Smooth muscle cell (in vitro differentiated cells): ENCODE measurements around the gene MAP3K14. TPM values are rescaled to one million over a fixed set of nuclear protein-coding genes. Genes with fewer than 3 reads are reported as not detected.

Source experiments
- DNase-seq: peaks from one replicate; lab custom pipeline; 2025; ENCODE audit not compliant: unreplicated experiment; lab: John Stamatoyannopoulos, UW
- H2AFZ ChIP-seq: fragments of 200-600 bp; sonication (generic); 2 replicates; pipeline ENCODE4 v1.6.0; 2016; ENCODE audit warnings: antibody characterized with exemption, low read depth, mild to moderate bottlenecking
- H3F3A ChIP-seq: fragments of 200-600 bp; sonication (generic); 2 replicates; pipeline ENCODE4 v1.6.0; 2017; ENCODE audit warnings: antibody characterized with exemption, low read depth
- H3K27ac ChIP-seq: fragments of 200-600 bp; sonication (generic); 2 replicates; pipeline ENCODE4 v1.5.1; 2016; ENCODE audit warnings: low read depth, mild to moderate bottlenecking
- H3K27me3 ChIP-seq: fragments of 200-600 bp; sonication (generic); 2 replicates; pipeline ENCODE4 v1.6.1; 2016; ENCODE audit warnings: low read depth, mild to moderate bottlenecking
- H3K36me3 ChIP-seq: fragments of 200-600 bp; sonication (generic); 2 replicates; pipeline ENCODE4 v1.5.1; 2016; ENCODE audit warnings: low read depth
- H3K4me1 ChIP-seq: fragments of 200-600 bp; sonication (generic); 2 replicates; pipeline ENCODE4 v1.5.1; 2016; ENCODE audit warnings: low read depth
- H3K4me2 ChIP-seq: fragments of 200-600 bp; sonication (generic); 2 replicates; pipeline ENCODE4 v1.6.0; 2016; ENCODE audit warnings: mild to moderate bottlenecking
- H3K4me3 ChIP-seq: fragments of 200-600 bp; sonication (generic); 2 replicates; pipeline ENCODE4 v1.5.1; 2016; ENCODE audit warnings: mild to moderate bottlenecking
- H3K79me2 ChIP-seq: fragments of 200-600 bp; sonication (generic); 2 replicates; pipeline ENCODE4 v1.6.0; 2016; ENCODE audit warnings: low read depth, mild to moderate bottlenecking
- H3K9ac ChIP-seq: fragments of 200-600 bp; sonication (generic); 2 replicates; pipeline ENCODE4 v1.6.0; 2016; ENCODE audit warnings: low read depth
- H3K9me3 ChIP-seq: fragments of 200-600 bp; sonication (generic); replicated peaks from 2 replicates; pipeline ENCODE4 v1.5.1; 2016; ENCODE audit warnings: low read depth
- H4K20me1 ChIP-seq: fragments of 200-600 bp; sonication (generic); 2 replicates; pipeline ENCODE4 v1.6.0; 2016; ENCODE audit warnings: low read depth
- WGBS: methylation state at CpG from one replicate; pipeline ENCODE4 v1.1.7; 2016; ENCODE audit warnings: low lambda C conversion rate; 5-methylcytosine and 5-hydroxymethylcytosine counted together
- polyA plus RNA-seq: library from polyadenylated mRNA; unstranded; fragments of >200 nt; fragmentation: Nextera tagmentation; extraction: Ambion mirVana; gene quantifications from 2 replicates; pipeline ENCODE4 v1.2.1, GENCODE V29; 2016
- total RNA-seq: library from RNA; depleted of rRNA; stranded (reverse); fragments of >200 nt; gene quantifications from 2 replicates; pipeline ENCODE4 v1.2.3, GENCODE V29; 2014
- TF ChIP-seq, protein P1 (sequence below): fragments of 200-600 bp; sonication (generic); IDR thresholded peaks from 2 replicates; pipeline ENCODE4 v1.5.1; 2017; ENCODE audit warnings: borderline replicate concordance, mild to moderate bottlenecking, antibody characterized with exemption; ENCODE audit not compliant: insufficient read depth, poor library complexity, severe bottlenecking

MAP3K14 gene
- total and polyA plus RNA-seq, 2 experiments from 2014 or later: 1.7 to 1.8 TPM

DNA sequence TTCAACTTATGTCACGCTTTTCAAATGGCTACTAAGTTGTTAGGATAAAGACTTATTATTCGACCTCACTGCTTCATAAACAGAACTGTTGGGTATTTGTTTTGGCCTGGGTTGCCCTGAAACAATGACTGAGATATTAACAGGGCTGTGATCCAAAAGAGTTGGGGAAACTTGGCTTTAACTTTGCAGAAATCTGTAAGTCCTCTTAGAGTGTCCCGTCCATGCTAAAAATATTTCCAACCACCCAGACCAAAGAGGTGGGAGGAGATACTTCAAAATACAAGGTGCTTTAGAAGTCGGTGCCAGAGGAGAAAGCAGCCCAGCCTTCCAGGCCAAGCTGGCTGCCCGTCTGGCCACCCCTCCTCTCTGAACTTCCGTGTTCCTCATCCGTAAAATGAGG lies 38.8 kb downstream of the MAP3K14 start:
- Histone ChIP-seq H3K4me3 (no peak overlapping the region), H4K20me1 (no peaks in the 10 kb centered on the region), H3K9me3 (no peaks in the 10 kb centered on the region), H3K27ac (no peak overlapping the region), H3K36me3 (no peaks in the 10 kb centered on the region), H3K79me2 (no peaks in the 10 kb centered on the region), H3K9ac (no peak overlapping the region), H3K4me1 (no peaks in the 10 kb centered on the region), H2AFZ (no peak overlapping the region), H3F3A (no peaks in the 10 kb centered on the region), H3K27me3 (no peaks in the 10 kb centered on the region), H3K4me2 (no peak overlapping the region)
- 81% methylated on average over 7 of the region's 7 CpGs for WGBS
- TF ChIP-seq, protein P1, sequence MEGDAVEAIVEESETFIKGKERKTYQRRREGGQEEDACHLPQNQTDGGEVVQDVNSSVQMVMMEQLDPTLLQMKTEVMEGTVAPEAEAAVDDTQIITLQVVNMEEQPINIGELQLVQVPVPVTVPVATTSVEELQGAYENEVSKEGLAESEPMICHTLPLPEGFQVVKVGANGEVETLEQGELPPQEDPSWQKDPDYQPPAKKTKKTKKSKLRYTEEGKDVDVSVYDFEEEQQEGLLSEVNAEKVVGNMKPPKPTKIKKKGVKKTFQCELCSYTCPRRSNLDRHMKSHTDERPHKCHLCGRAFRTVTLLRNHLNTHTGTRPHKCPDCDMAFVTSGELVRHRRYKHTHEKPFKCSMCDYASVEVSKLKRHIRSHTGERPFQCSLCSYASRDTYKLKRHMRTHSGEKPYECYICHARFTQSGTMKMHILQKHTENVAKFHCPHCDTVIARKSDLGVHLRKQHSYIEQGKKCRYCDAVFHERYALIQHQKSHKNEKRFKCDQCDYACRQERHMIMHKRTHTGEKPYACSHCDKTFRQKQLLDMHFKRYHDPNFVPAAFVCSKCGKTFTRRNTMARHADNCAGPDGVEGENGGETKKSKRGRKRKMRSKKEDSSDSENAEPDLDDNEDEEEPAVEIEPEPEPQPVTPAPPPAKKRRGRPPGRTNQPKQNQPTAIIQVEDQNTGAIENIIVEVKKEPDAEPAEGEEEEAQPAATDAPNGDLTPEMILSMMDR: no peak
- DNase-seq: no peak

DNA sequence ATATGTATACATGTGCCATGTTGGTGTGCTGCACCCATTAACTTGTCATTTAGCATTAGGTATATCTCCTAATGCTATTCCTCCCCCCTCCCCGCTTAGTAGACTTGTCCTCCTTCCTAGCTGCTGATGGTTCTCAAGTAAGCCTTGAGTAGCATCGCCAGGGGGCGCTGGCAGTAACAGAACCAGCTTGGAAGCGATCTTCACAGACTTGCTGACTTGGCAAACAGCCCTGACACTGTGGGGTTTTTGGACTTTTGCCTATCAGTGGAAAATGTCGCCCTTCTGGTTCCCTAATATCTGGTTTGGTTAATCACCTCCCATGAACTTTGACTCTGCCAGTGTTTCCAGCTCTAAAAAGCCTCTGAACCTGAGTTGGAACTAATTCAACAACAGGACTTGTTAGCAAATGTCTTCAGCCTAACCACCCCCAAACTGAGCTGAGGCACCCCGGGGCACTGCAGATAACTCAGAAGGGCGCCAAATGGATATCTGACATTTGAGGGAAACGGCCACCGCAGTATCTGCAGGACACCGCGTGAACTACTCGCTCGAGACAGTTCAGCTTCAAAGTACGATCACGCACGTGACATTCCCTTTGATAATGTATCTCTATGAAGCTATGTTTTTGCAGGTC lies 39.5 kb downstream of the MAP3K14 start:
- no peak overlapping the region for H3K27ac ChIP-seq
- TF ChIP-seq, protein P1: peak; percentile 86
- DNase-seq: peak; percentile 51
- H3K4me3 ChIP-seq: no peak overlapping the region
- H4K20me1 ChIP-seq: no peaks in the 10 kb centered on the region
- no peaks in the 10 kb centered on the region for H3F3A ChIP-seq
- 60% methylated on average over 16 of the region's 16 CpGs for whole genome bisulfite sequencing
- H3K36me3 ChIP-seq: no peaks in the 10 kb centered on the region
- H3K4me1 ChIP-seq: no peaks in the 10 kb centered on the region
- H3K79me2 ChIP-seq: no peaks in the 10 kb centered on the region
- H2AFZ ChIP-seq: no peak overlapping the region
- no peaks in the 10 kb centered on the region for H3K9me3 ChIP-seq
- no peak overlapping the region for H3K9ac ChIP-seq
- no peaks in the 10 kb centered on the region for H3K27me3 ChIP-seq
- H3K4me2 ChIP-seq: no peak overlapping the region

DNA sequence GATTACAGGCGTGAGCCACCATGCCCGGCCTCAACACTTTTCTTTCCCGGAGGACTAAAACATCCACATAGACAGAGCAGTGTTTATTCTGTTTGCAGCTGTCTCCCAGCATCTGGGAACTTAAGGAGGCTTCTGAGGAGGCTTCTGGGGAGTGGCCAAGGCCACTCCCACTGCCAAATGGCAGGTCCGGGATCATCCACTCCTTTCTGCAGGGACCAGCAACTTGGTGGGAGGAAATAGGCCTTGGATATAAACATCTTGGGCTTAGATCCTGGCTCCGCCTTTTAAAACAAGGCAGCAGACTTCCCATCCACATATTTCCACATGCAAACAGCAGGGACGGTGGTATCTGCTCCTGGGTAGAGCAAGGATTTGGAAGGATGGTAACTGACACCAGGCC lies 40.8 kb downstream of the MAP3K14 start:
- WGBS: 60% methylated on average over 6 of the region's 6 CpGs
- no peak overlapping the region for H3K27ac ChIP-seq
- no peak for DNase-seq

DNA sequence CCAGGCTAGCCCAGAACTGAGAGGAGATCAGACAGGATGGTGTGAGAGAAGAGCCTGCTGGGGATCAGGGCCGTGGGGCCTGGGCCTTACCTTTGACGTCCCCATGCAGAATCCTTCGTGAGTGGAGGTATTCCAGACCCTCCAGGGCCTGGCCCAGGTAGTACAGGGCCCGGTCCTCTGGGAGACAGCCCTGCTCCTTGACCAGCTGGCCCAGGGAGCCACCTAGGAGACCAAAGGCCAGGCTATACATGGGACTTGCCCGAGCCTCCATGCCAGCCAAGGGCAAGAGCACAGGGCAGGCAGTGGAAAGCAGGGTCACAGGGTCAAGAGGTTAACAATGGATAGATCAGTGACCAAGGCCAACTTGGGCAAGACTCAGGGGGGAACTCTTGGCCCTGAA lies 42.8 kb downstream of the MAP3K14 start:
- no peak overlapping the region for H3K9ac ChIP-seq
- H3K79me2 ChIP-seq: no peaks in the 10 kb centered on the region
- H4K20me1 ChIP-seq: no peaks in the 10 kb centered on the region
- TF ChIP-seq, protein P1: no peak
- no peak for DNase-seq
- H3K36me3 ChIP-seq: no peaks in the 10 kb centered on the region
- no peak overlapping the region for H2AFZ ChIP-seq
- H3K9me3 ChIP-seq: no peaks in the 10 kb centered on the region
- no peaks in the 10 kb centered on the region for H3F3A ChIP-seq
- H3K4me2 ChIP-seq: no peak overlapping the region
- H3K4me1 ChIP-seq: no peaks in the 10 kb centered on the region
- H3K27me3 ChIP-seq: no peaks in the 10 kb centered on the region
- no peak overlapping the region for H3K4me3 ChIP-seq
- H3K27ac ChIP-seq: no peak overlapping the region
- WGBS: 93% methylated on average over 5 of the region's 5 CpGs

More for the DNA sequence above, 40.8 kb downstream of the MAP3K14 start:
- Histone ChIP-seq H3F3A (no peaks in the 10 kb centered on the region), H3K9ac (no peak overlapping the region), H4K20me1 (no peaks in the 10 kb centered on the region), H3K27me3 (no peaks in the 10 kb centered on the region), H3K4me1 (no peaks in the 10 kb centered on the region), H3K36me3 (no peaks in the 10 kb centered on the region), H3K9me3 (no peaks in the 10 kb centered on the region), H3K79me2 (no peaks in the 10 kb centered on the region), H2AFZ (no peak overlapping the region), H3K4me3 (no peak overlapping the region), H3K4me2 (no peak overlapping the region)
- TF ChIP-seq, protein P1: no peak
